Esophagus squamous epithelium (tissue), 5 donors: ENCODE data around the gene GEMIN7. TPM values are rescaled to one million over a fixed set of nuclear protein-coding genes. Genes with fewer than 3 reads are reported as not detected.
A peak's percentile ranks its signal among the peaks of the same experiment; 100 is the strongest.

Experiments used
- DNase-seq: peaks from one replicate; lab custom pipeline; 2025; lab: John Stamatoyannopoulos, UW
- H3K27ac ChIP-seq, 4 donors: fragments of 200-600 bp; sonication (generic); one replicate each; pipeline ENCODE4 v1.5.1; 2016 to 2019; ENCODE audit warnings: mild to moderate bottlenecking in 1 of 4
- H3K27me3 ChIP-seq, 4 donors: fragments of 200-600 bp; sonication (generic); 1 replicate in 3 of 4; 2 replicates in 1 of 4; pipeline versions ENCODE4 v1.5.1 to v1.6.0; 2017 to 2021; ENCODE audit warnings: antibody characterized with exemption in 1 of 4
- H3K36me3 ChIP-seq, 3 donors: fragments of 200-600 bp; sonication (generic); one replicate each; pipeline ENCODE4 v1.5.1; 2016 to 2019
- H3K4me1 ChIP-seq, 3 donors: fragments of 200-600 bp; sonication (generic); one replicate each; pipeline ENCODE4 v1.5.1; 2017 to 2019
- H3K4me3 ChIP-seq, 4 donors: fragments of 200-600 bp; sonication (generic); 1 replicate in 3 of 4; 2 replicates in 1 of 4; pipeline ENCODE4 v1.5.1; 2016 to 2019; ENCODE audit warnings: mild to moderate bottlenecking in 2 of 4, moderate library complexity in 1 of 4
- H3K9me3 ChIP-seq, 3 donors: fragments of 200-600 bp; sonication (generic); one replicate each; pipeline ENCODE4 v1.5.1; 2016 to 2019
- POLR2A ChIP-seq, 4 donors: fragments of 450-650 bp; IDR thresholded peaks; one replicate each; pipeline ENCODE4 v1.6.1; 2017; ENCODE audit warnings: antibody characterized with exemption in 4 of 4, mild to moderate bottlenecking in 4 of 4, moderate library complexity in 3 of 4
- WGBS, 2 donors: methylation state at CpG; one replicate each; pipeline ENCODE4 v1.1.5; 2018; 5-methylcytosine and 5-hydroxymethylcytosine counted together
- intact Hi-C: fragments of 100-400 bp; cut with DNase I; formaldehyde crosslinking; loops from one replicate; pipeline ENCODE4 v1.15.0; 2022
- total RNA-seq, 4 donors: library from RNA; depleted of rRNA; stranded (reverse); fragments of >200 nt; gene quantifications; one replicate each; pipeline ENCODE4 v1.1.0, GENCODE V29; 2016
- TF ChIP-seq, protein P1 (sequence below), 6 experiments: fragments of 450-650 bp in 4 of 6; fragments of 200-600 bp in 2 of 6; sonication (generic) in 2 of 6; IDR thresholded peaks; one replicate each; pipeline ENCODE4 v1.5.1; 2016 to 2019; ENCODE audit warnings: antibody characterized with exemption in 6 of 6, mild to moderate bottlenecking in 4 of 6, moderate library complexity in 4 of 6
- donor health status: DM: yes; HTN: yes; CAD: no.

The GEMIN7 gene
- total RNA-seq, 4 donors from 2014 or later = 22.3 to 28.0 (median 25.4) TPM

DNA sequence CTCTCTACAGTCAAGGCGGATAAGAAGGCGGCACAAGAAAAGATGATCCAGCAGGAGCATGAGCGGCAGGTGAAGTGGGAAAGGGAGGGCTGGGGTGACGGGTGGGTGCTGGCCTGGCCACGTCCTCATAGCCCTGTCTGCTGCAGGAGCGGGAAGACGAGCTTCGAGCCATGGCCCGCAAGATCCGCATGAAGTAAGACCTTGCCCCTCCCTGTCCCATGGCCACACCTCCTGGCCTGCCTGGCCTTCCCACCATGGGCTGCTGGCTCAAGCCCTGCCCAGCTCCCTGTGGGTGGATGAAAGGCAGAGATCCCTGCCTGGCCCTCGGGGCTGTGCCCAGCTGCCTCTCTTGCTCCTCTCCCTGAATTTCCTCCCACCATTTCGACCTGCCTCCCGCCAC lies 10.0 kb upstream of the GEMIN7 start:
- no peak for DNase-seq
- intact Hi-C loops = no loop called here
- H3K9me3 ChIP-seq = no peaks in the 10 kb centered on the region
- 42 to 45% methylated on average over 12 to 13 of the region's 13 CpGs for WGBS, 2 donors
- H3K27ac ChIP-seq = peak overlapping the region; percentile 55 to 95 (median 66)
- peaks cover 34 to 84% (median 59%) of the 10 kb centered on the region in 3 donors for H3K36me3 ChIP-seq
- TF ChIP-seq POLR2A (IDR thresholded peaks at IDR 0.05) = no peak
- TF ChIP-seq, protein P1, sequence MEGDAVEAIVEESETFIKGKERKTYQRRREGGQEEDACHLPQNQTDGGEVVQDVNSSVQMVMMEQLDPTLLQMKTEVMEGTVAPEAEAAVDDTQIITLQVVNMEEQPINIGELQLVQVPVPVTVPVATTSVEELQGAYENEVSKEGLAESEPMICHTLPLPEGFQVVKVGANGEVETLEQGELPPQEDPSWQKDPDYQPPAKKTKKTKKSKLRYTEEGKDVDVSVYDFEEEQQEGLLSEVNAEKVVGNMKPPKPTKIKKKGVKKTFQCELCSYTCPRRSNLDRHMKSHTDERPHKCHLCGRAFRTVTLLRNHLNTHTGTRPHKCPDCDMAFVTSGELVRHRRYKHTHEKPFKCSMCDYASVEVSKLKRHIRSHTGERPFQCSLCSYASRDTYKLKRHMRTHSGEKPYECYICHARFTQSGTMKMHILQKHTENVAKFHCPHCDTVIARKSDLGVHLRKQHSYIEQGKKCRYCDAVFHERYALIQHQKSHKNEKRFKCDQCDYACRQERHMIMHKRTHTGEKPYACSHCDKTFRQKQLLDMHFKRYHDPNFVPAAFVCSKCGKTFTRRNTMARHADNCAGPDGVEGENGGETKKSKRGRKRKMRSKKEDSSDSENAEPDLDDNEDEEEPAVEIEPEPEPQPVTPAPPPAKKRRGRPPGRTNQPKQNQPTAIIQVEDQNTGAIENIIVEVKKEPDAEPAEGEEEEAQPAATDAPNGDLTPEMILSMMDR (IDR thresholded peaks at IDR 0.05) = no peak
- peaks cover 23 to 71% (median 45%) of the 10 kb centered on the region in 3 donors for H3K4me1 ChIP-seq
- no peak overlapping the region for H3K4me3 ChIP-seq
- no peaks in the 10 kb centered on the region for H3K27me3 ChIP-seq

DNA sequence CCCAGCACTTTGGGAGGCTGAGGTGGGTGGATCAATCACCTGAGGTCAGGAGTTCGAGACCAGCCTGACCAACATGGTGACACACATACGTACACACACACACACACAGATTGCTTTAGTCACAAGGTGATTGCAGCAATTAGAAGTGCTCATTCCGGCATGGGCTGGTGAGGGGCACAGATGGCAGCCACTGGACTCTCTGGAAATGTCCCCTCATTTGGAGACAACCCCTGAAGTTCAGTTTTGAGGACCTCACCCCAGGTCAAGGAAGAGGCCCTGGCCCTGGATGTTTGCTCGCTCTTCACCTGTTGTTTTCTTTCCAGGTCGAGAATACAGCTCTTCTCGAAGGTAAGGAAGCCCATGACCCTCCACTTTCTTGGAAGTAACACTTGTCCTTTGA lies 8.8 kb upstream of the GEMIN7 start:
- WGBS, 2 donors = 71 to 94% methylated on average over 3 of the region's 6 CpGs
- H3K36me3 ChIP-seq = peaks cover 23 to 72% (median 47%) of the 10 kb centered on the region in 3 donors
- intact Hi-C loops = no loop called here
- peaks cover 32 to 83% (median 53%) of the 10 kb centered on the region in 3 donors for H3K4me1 ChIP-seq
- TF ChIP-seq, protein P1 (IDR thresholded peaks at IDR 0.05) = no peak
- no peak for TF ChIP-seq POLR2A (IDR thresholded peaks at IDR 0.05)
- peak overlapping the region; percentile 58 to 95 (median 72) for H3K27ac ChIP-seq
- DNase-seq = no peak
- no peak overlapping the region for H3K4me3 ChIP-seq
- no peaks in the 10 kb centered on the region for H3K9me3 ChIP-seq
- no peaks in the 10 kb centered on the region for H3K27me3 ChIP-seq

DNA sequence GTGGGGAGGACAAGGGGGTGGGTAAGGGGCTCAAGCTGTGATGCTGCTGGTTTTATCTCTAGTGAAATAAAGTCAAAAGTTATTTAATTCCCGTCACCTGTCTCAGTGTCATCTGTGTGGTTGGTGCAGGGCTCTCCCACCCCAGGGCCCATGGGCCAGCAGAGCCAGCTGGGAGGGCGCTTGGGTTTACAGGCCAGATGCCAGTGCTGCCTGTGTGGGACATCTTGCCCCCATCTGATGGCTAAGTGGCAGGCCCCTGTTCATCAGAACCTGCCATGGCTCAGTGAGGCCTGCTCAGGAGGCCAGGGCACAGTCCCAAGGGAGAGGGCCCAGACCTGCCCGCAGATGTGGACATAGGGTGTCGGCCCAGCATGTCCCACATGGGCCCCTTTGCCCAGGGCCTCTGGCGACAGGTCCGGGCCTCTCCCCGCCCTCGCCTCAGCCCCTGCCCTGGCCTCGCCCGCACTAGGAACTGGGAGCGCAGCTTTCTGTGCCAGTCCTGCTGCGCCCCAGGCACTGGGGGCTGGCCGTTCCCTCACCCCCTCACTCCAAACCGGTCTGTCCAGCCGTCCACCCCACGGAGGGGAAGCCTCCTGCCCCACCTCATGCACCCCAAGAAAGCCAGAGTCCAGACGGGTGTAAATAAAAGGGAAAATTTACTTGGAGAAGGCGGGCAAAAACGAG lies 8.1 kb upstream of the GEMIN7 start:
- intact Hi-C loops = no loop called here
- H3K4me3 ChIP-seq = peak overlapping the region in 2 of 4 donors; percentile 12 to 19
- TF ChIP-seq POLR2A (IDR thresholded peaks at IDR 0.05) = no peak
- TF ChIP-seq, protein P1 (IDR thresholded peaks at IDR 0.05) = no peak
- peaks cover 23 to 65% (median 42%) of the 10 kb centered on the region in 3 donors for H3K36me3 ChIP-seq
- peak overlapping the region; percentile 58 to 95 (median 72) for H3K27ac ChIP-seq
- H3K9me3 ChIP-seq = no peaks in the 10 kb centered on the region
- no peak for DNase-seq
- H3K4me1 ChIP-seq = peaks cover 38 to 91% (median 53%) of the 10 kb centered on the region in 3 donors
- 43 to 65% methylated on average over 4 to 9 of the region's 19 CpGs for WGBS, 2 donors
- no peaks in the 10 kb centered on the region for H3K27me3 ChIP-seq

DNA sequence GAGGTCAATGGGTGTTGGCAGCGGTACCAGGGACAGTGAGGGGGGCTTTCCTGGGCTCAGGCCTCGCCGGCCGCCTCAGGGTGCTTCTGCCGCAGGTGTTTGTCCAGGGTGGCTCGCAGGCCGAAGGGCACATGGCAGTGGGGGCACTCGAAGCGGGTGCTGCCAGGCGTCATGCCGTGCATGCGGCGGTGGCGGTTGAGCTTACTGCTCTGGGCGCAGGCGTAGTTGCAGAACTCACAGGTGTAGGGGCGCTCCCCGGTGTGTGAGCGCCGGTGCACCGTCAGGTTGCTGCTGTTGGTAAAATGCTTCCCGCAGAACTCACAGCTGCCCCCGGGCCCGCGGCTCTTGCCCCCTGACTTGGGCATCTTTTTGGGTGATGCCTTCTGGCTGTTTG lies 7.5 kb upstream of the GEMIN7 start:
- WGBS, 2 donors = 43 to 49% methylated on average over 13 to 14 of the region's 25 CpGs
- peak overlapping the region; percentile 58 to 95 (median 72) for H3K27ac ChIP-seq
- H3K4me1 ChIP-seq = peaks cover 38 to 96% (median 55%) of the 10 kb centered on the region in 3 donors
- H3K9me3 ChIP-seq = no peaks in the 10 kb centered on the region
- H3K36me3 ChIP-seq = peaks cover 23 to 59% (median 42%) of the 10 kb centered on the region in 3 donors
- no peak for TF ChIP-seq POLR2A (IDR thresholded peaks at IDR 0.05)
- TF ChIP-seq, protein P1 (IDR thresholded peaks at IDR 0.05) = no peak
- no peaks in the 10 kb centered on the region for H3K27me3 ChIP-seq
- no peak for DNase-seq
- intact Hi-C loops = no loop called here
- H3K4me3 ChIP-seq = peak overlapping the region in 3 of 4 donors; percentile 3 to 19 (median 12)
